Measurements from ENCODE around the gene RTN4IP1.

RTN4IP1 gene

DNA sequence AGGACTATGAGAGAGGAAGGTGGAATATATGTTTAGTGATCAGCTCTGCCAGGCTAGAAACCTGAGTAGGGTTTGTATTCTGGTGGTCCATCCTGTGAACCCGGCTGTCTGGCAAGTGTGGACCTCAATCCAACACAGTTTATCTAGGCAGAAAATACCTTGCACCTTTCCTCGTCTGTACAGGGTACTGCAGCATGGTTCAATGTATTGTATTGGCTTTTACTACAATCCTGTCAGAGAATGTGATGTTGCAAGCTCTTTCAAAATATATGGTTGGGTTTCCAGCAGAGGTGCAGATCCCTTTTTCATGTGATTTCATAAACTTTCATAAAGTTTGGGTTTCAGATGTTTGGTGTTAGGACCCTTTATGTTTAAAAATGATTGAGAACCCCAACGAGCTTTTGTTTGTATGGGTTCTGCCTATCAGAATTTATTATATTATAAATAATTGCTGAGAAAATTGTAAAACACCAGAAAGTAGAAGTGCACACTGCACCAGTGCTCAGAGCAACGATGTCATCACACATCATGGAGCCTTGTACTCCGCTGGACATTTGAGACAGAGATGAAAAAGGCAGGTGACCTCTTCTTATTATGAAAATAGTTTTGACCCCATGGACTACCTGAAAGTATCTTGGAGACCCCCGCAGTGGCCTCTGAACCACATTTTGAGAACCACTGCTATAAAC is 106.6 kb downstream of the RTN4IP1 start:
- POLR2A ChIA-PET, result no interaction called here

More for the DNA sequence above, 106.6 kb downstream of the RTN4IP1 start:
- H3K4me3 ChIP-seq (ENCODE audit: low read depth, low read length), result no peak overlapping the region
- no peak for DNase-seq (ENCODE audit: low read depth, low spot score)
- no peak for TF ChIP-seq CTCF (IDR thresholded peaks at IDR 0.05; ENCODE audit: insufficient read depth, low read length, missing control alignments)
- CTCF ChIA-PET, result interaction anchor here (1.0 to 2.3 kb wide), 5 partner anchors 9 to 44 kb away, joined by 3 to 11 read pairs (median 4); no protein-coding TSS in a partner anchor

All from AG04449 (cell line).